Keratinocyte (primary cell): ENCODE results near the gene TMEM135. TPM values are rescaled to one million over a fixed set of nuclear protein-coding genes. Genes with fewer than 3 reads are reported as not detected.

Experiments
- DNase-seq: peaks from one replicate; pipeline ENCODE4 v3.0.0-alpha.2; 2011; ENCODE audit warnings: low read depth, missing footprints, low spot score
- FAIRE-seq: peaks from 2 replicates; lab custom pipeline; 2011; peaks lifted over from hg19 to GRCh38; lab: Jason Lieb, UNC
- H2AFZ ChIP-seq: 2 replicates; pipeline ENCODE4 v1.6.0; 2012; ENCODE audit warnings: low read length, control low read depth, inconsistent platforms; ENCODE audit not compliant: control insufficient read depth
- H3K27ac ChIP-seq: 2 replicates; pipeline ENCODE4 v1.5.1; 2011; ENCODE audit warnings: low read length; ENCODE audit not compliant: control insufficient read depth, insufficient read depth
- H3K27me3 ChIP-seq: 3 replicates; pipeline ENCODE4 v1.6.0; 2011; ENCODE audit warnings: low read length; ENCODE audit not compliant: control insufficient read depth, insufficient read depth; ENCODE audit errors: extremely low read depth
- H3K36me3 ChIP-seq, 2 experiments: 2 replicates in 1 of 2; 3 replicates in 1 of 2; pipeline ENCODE4 v1.5.1; 2011; ENCODE audit warnings: low read length in 2 of 2, mild to moderate bottlenecking in 1 of 2; ENCODE audit not compliant: control insufficient read depth in 2 of 2, insufficient read depth in 2 of 2; ENCODE audit errors: extremely low read depth in 1 of 2
- H3K4me1 ChIP-seq: 3 replicates; pipeline ENCODE4 v1.5.1; 2011; ENCODE audit warnings: low read length; ENCODE audit not compliant: control insufficient read depth, insufficient read depth; ENCODE audit errors: extremely low read depth
- H3K4me2 ChIP-seq: 3 replicates; pipeline ENCODE4 v1.6.0; 2011; ENCODE audit warnings: low read depth, low read length; ENCODE audit not compliant: control insufficient read depth, insufficient read depth; ENCODE audit errors: extremely low read depth
- H3K4me3 ChIP-seq, 3 experiments: fragments of 200-600 bp in 1 of 3; sonication (generic) in 1 of 3; 2 replicates in 2 of 3; 3 replicates in 1 of 3; pipeline ENCODE4 v1.5.1; 2011 to 2016; ENCODE audit warnings: low read length in 3 of 3, mild to moderate bottlenecking in 3 of 3, control low read depth in 2 of 3, inconsistent platforms in 1 of 3, low read depth in 1 of 3, mixed read lengths in 1 of 3, mixed run types in 1 of 3, moderate library complexity in 1 of 3; ENCODE audit not compliant: control insufficient read depth in 2 of 3, insufficient read depth in 2 of 3; ENCODE audit errors: extremely low read depth in 1 of 3
- H3K79me2 ChIP-seq: 2 replicates; pipeline ENCODE4 v1.6.0; 2012; ENCODE audit warnings: low read length; ENCODE audit not compliant: control insufficient read depth, insufficient read depth
- H3K9ac ChIP-seq: 3 replicates; pipeline ENCODE4 v1.6.0; 2011; ENCODE audit warnings: low read length; ENCODE audit not compliant: control insufficient read depth, insufficient read depth; ENCODE audit errors: extremely low read depth
- H3K9me1 ChIP-seq: 3 replicates; pipeline ENCODE4 v1.6.0; 2011; ENCODE audit warnings: low read length; ENCODE audit not compliant: control insufficient read depth, insufficient read depth; ENCODE audit errors: extremely low read depth
- H3K9me3 ChIP-seq: 2 replicates; pipeline ENCODE4 v1.5.1; 2012; ENCODE audit warnings: low read depth, low read length; ENCODE audit not compliant: control insufficient read depth
- H4K20me1 ChIP-seq: 3 replicates; pipeline ENCODE4 v1.6.0; 2011; ENCODE audit warnings: low read length; ENCODE audit not compliant: control insufficient read depth, insufficient read depth; ENCODE audit errors: extremely low read depth
- EZH2 ChIP-seq: IDR thresholded peaks from one replicate; pipeline ENCODE4 v1.6.1; 2012; ENCODE audit warnings: inconsistent platforms, mild to moderate bottlenecking, low read length, moderate library complexity
- dilution Hi-C: fragments of 300-500 bp; cut with MboI; formaldehyde crosslinking; loops from one replicate; pipeline ENCODE4 v1.7.0; 2020; ENCODE audit warnings: low sequenced_read_pairs; ENCODE audit not compliant: extremely low pct_ligation_motif_present
- polyA plus RNA-seq, 5 experiments: library from polyadenylated mRNA; depleted of rRNA in 3 of 5; stranded (reverse) in 3 of 5; stranded (forward) in 1 of 5; unstranded in 1 of 5; fragments of >200 nt; gene quantifications; 1 replicate in 1 of 5; 2 replicates in 3 of 5; 3 replicates in 1 of 5; pipeline versions ENCODE4 v1.2.1 to v1.2.3, GENCODE V29; 2011 to 2012; ENCODE audit warnings: missing spikeins in 2 of 5, low read depth in 1 of 5, low replicate concordance in 1 of 5
- TF ChIP-seq, protein P1 (sequence below), 3 experiments: IDR thresholded peaks in 1 of 3; conservative IDR thresholded peaks in 1 of 3; optimal IDR thresholded peaks in 1 of 3; 2 replicates in 2 of 3; 3 replicates in 1 of 3; pipeline versions ENCODE3 to v1.5.1; 2011; ENCODE audit warnings: low read length in 3 of 3, mild to moderate bottlenecking in 3 of 3, moderate library complexity in 2 of 3, control low read depth in 1 of 3, inconsistent platforms in 1 of 3; ENCODE audit not compliant: insufficient read depth in 2 of 3; ENCODE audit errors: extremely low read depth in 1 of 3

Gene TMEM135
- polyA plus RNA-seq, 1 donor (not counting 4 experiments of a cell fraction or from before 2014, with no cell fraction given): 15.0 TPM

DNA sequence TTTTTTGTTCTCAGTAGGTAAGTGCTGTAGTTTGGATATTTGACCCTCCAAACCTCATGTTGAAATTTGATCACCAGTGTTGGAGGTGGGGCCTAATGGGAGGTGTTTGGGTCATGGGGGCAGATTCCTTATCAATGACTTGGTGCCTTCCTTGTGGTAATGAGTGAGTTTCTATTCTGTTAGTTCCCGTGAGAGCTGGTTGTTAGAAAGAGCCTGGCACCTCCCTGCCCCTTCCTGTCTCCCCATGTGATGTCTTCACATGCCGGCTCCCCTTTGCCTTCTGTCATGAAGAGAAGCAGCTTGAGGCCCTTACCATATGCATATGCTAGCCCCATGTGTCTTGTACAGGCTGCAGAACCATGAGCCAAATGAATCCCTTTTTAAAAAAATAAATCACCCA, 138.3 kb downstream of the TMEM135 start:
- dilution Hi-C loops: no loop called here
- H3K36me3 ChIP-seq: peaks cover 0 to 2% of the 10 kb centered on the region in 2 experiments
- DNase-seq: no peak
- TF ChIP-seq, protein P1, sequence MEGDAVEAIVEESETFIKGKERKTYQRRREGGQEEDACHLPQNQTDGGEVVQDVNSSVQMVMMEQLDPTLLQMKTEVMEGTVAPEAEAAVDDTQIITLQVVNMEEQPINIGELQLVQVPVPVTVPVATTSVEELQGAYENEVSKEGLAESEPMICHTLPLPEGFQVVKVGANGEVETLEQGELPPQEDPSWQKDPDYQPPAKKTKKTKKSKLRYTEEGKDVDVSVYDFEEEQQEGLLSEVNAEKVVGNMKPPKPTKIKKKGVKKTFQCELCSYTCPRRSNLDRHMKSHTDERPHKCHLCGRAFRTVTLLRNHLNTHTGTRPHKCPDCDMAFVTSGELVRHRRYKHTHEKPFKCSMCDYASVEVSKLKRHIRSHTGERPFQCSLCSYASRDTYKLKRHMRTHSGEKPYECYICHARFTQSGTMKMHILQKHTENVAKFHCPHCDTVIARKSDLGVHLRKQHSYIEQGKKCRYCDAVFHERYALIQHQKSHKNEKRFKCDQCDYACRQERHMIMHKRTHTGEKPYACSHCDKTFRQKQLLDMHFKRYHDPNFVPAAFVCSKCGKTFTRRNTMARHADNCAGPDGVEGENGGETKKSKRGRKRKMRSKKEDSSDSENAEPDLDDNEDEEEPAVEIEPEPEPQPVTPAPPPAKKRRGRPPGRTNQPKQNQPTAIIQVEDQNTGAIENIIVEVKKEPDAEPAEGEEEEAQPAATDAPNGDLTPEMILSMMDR (optimal IDR thresholded peaks at IDR 0.05 in 1 of 3, IDR thresholded peaks at IDR 0.05 in 1 of 3, conservative IDR thresholded peaks at IDR 0.05 in 1 of 3; ENCODE audit: extremely low read depth in 1 of 3, insufficient read depth in 2 of 3, low read length in 3 of 3): no peak
- no peak for TF ChIP-seq EZH2
- H3K27ac ChIP-seq: no peak overlapping the region
- H3K9me3 ChIP-seq: peaks cover 2% of the 10 kb centered on the region
- no peaks in the 10 kb centered on the region for H3K27me3 ChIP-seq
- FAIRE-seq: no peak
- no peak overlapping the region for H3K4me3 ChIP-seq
- no peak overlapping the region for H2AFZ ChIP-seq
- H3K4me1 ChIP-seq: peaks cover 15% of the 10 kb centered on the region
- H3K79me2 ChIP-seq: no peaks in the 10 kb centered on the region
- H3K4me2 ChIP-seq: no peak overlapping the region
- H3K9me1 ChIP-seq: no peaks in the 10 kb centered on the region
- no peaks in the 10 kb centered on the region for H4K20me1 ChIP-seq
- H3K9ac ChIP-seq: no peak overlapping the region

DNA sequence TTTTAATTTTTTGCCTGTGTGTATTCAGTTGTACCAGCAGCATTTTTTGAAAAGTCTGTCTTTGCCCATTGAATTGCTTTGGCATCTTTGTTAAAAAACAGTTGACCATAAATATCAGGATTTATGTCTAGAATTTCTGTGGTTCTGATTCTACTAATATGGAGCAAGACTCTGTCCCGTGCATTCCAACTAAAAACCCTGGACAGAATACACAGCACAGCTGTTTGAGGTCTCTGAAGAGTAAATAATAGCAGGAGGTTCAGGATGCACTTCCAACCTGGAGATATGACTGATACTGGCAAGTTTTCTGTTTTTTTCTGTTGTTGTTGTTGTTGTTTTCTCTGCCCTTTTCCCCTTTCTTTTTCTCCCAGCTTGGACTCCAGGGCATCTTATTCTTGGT, 141.9 kb downstream of the TMEM135 start:
- Histone ChIP-seq H3K9me1 (no peaks in the 10 kb centered on the region), H4K20me1 (no peaks in the 10 kb centered on the region), H3K9me3 (peaks cover 2% of the 10 kb centered on the region), H3K4me2 (no peak overlapping the region), H3K36me3 (peaks cover 0 to 2% of the 10 kb centered on the region in 2 experiments), H3K4me1 (peaks cover 5% of the 10 kb centered on the region), H3K4me3 (no peak overlapping the region), H3K27me3 (no peaks in the 10 kb centered on the region), H2AFZ (no peak overlapping the region), H3K27ac (no peak overlapping the region), H3K9ac (no peak overlapping the region), H3K79me2 (no peaks in the 10 kb centered on the region)
- dilution Hi-C loops: no loop called here
- TF ChIP-seq EZH2: no peak
- TF ChIP-seq, protein P1 (optimal IDR thresholded peaks at IDR 0.05 in 1 of 3, IDR thresholded peaks at IDR 0.05 in 1 of 3, conservative IDR thresholded peaks at IDR 0.05 in 1 of 3; ENCODE audit: extremely low read depth in 1 of 3, insufficient read depth in 2 of 3, low read length in 3 of 3): no peak
- FAIRE-seq (no peak), DNase-seq (no peak)
